ENCODE measurements around the gene ADGRG3.

Gene ADGRG3

DNA sequence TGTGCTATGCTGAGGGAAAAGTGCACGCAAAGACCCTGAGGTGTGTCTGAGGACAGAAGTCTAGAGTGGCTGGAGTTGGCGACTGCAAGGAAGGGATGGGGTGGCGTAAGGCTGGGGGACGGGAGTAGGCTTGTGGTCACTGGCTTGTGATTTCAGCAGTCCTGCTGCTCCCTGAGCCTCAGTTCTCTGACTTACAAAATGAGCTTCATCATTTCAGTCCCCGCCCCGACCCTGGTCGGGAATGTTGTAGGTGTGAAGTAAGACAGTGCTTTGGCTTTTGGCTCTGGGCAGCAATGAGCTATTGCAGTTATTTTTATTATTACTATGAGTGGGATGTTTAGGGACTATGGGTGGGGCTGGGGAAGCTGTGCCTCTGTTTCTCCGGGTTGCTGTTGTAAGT, 31.1 kb upstream of the ADGRG3 start:
- no peaks in the 10 kb centered on the region for H3K79me2 ChIP-seq (ENCODE audit: low read length)
- no peak overlapping the region for H3K4me3 ChIP-seq (ENCODE audit: low read length)
- H3K9me2 ChIP-seq (replicated peaks; ENCODE audit: insufficient read depth, low read length), result no peaks in the 10 kb centered on the region
- H3F3A ChIP-seq (ENCODE audit: insufficient read depth, low read length), result no peaks in the 10 kb centered on the region
- H3K4me2 ChIP-seq (ENCODE audit: low read depth, low read length), result no peak overlapping the region
- H3K27me3 ChIP-seq (replicated peaks; ENCODE audit: insufficient read depth, low read length), result no peaks in the 10 kb centered on the region
- TF ChIP-seq, protein P1, sequence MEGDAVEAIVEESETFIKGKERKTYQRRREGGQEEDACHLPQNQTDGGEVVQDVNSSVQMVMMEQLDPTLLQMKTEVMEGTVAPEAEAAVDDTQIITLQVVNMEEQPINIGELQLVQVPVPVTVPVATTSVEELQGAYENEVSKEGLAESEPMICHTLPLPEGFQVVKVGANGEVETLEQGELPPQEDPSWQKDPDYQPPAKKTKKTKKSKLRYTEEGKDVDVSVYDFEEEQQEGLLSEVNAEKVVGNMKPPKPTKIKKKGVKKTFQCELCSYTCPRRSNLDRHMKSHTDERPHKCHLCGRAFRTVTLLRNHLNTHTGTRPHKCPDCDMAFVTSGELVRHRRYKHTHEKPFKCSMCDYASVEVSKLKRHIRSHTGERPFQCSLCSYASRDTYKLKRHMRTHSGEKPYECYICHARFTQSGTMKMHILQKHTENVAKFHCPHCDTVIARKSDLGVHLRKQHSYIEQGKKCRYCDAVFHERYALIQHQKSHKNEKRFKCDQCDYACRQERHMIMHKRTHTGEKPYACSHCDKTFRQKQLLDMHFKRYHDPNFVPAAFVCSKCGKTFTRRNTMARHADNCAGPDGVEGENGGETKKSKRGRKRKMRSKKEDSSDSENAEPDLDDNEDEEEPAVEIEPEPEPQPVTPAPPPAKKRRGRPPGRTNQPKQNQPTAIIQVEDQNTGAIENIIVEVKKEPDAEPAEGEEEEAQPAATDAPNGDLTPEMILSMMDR (IDR thresholded peaks at IDR 0.05; ENCODE audit: low read length), result no peak
- TF ChIP-seq EZH2phosphoT487 (IDR thresholded peaks at IDR 0.05; ENCODE audit: low read length) (no peak), EZH2 (optimal IDR thresholded peaks at IDR 0.05; ENCODE audit: low read depth, low read length) (no peak)
- DNase-seq, result no peak
- H3K9me3 ChIP-seq (replicated peaks; ENCODE audit: insufficient read depth, low read length), result no peaks in the 10 kb centered on the region
- H3K36me3 ChIP-seq (replicated peaks; ENCODE audit: insufficient read depth, low read length), result no peaks in the 10 kb centered on the region
- H3K27ac ChIP-seq (ENCODE audit: low read length), result no peak overlapping the region
- H4K20me1 ChIP-seq (ENCODE audit: insufficient read depth, low read length), result no peaks in the 10 kb centered on the region
- no peak overlapping the region for H3K9ac ChIP-seq (ENCODE audit: low read length)
- H3K4me1 ChIP-seq (ENCODE audit: low read length), result no peaks in the 10 kb centered on the region
- no peak overlapping the region for H2AFZ ChIP-seq (ENCODE audit: low read length)

- H3F3A ChIP-seq (ENCODE audit: insufficient read depth, low read length), result no peaks in the 10 kb centered on the region
- no peaks in the 10 kb centered on the region for H3K79me2 ChIP-seq (ENCODE audit: low read length)
- no peaks in the 10 kb centered on the region for H3K9me3 ChIP-seq (replicated peaks; ENCODE audit: insufficient read depth, low read length)
- H3K27me3 ChIP-seq (replicated peaks; ENCODE audit: insufficient read depth, low read length), result no peaks in the 10 kb centered on the region
- TF ChIP-seq EZH2phosphoT487 (IDR thresholded peaks at IDR 0.05; ENCODE audit: low read length), result no peak
- TF ChIP-seq, protein P1 (IDR thresholded peaks at IDR 0.05; ENCODE audit: low read length), result no peak
- TF ChIP-seq EZH2 (optimal IDR thresholded peaks at IDR 0.05; ENCODE audit: low read depth, low read length), result no peak
- H3K9ac ChIP-seq (ENCODE audit: low read length), result no peak overlapping the region
- H3K9me2 ChIP-seq (replicated peaks; ENCODE audit: insufficient read depth, low read length), result no peaks in the 10 kb centered on the region
- no peak overlapping the region for H3K4me2 ChIP-seq (ENCODE audit: low read depth, low read length)
- H4K20me1 ChIP-seq (ENCODE audit: insufficient read depth, low read length), result no peaks in the 10 kb centered on the region
- H3K4me1 ChIP-seq (ENCODE audit: low read length), result no peaks in the 10 kb centered on the region
- no peak overlapping the region for H3K27ac ChIP-seq (ENCODE audit: low read length)
- DNase-seq, result no peak
- H2AFZ ChIP-seq (ENCODE audit: low read length), result no peak overlapping the region
- no peak overlapping the region for H3K4me3 ChIP-seq (ENCODE audit: low read length)
- H3K36me3 ChIP-seq (replicated peaks; ENCODE audit: insufficient read depth, low read length), result no peaks in the 10 kb centered on the region
These were observed 30.7 kb upstream of the ADGRG3 start for GRCh38 chr16:57637424-57637823.

DNA sequence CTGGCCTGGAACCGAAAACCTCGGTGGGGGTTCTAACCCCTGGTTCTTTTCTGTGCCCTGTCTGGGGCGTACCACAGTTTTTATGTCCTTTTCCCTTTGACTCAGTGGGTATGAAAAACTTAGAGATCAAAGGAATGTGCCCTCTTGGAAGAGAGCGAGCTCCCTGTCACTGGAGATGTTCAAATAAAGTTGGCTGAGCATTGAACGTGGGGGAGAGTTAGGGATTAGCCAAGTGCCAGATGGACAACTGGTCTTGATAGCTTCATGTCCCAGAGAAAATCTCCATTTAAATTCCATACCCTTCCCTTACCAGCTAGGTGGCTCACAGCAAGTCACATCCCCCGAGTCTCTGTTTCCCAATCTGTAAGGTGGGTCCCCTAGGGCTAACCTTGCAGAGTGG, 30.1 kb upstream of the ADGRG3 start:
- no peaks in the 10 kb centered on the region for H3K9me2 ChIP-seq (replicated peaks; ENCODE audit: insufficient read depth, low read length)
- no peak overlapping the region for H3K27ac ChIP-seq (ENCODE audit: low read length)
- H4K20me1 ChIP-seq (ENCODE audit: insufficient read depth, low read length), result no peaks in the 10 kb centered on the region
- H3K79me2 ChIP-seq (ENCODE audit: low read length), result no peaks in the 10 kb centered on the region
- no peak overlapping the region for H3K4me2 ChIP-seq (ENCODE audit: low read depth, low read length)
- H3K4me3 ChIP-seq (ENCODE audit: low read length), result no peak overlapping the region
- H3K36me3 ChIP-seq (replicated peaks; ENCODE audit: insufficient read depth, low read length), result no peaks in the 10 kb centered on the region
- no peaks in the 10 kb centered on the region for H3K4me1 ChIP-seq (ENCODE audit: low read length)
- no peaks in the 10 kb centered on the region for H3F3A ChIP-seq (ENCODE audit: insufficient read depth, low read length)
- no peaks in the 10 kb centered on the region for H3K27me3 ChIP-seq (replicated peaks; ENCODE audit: insufficient read depth, low read length)
- H2AFZ ChIP-seq (ENCODE audit: low read length), result no peak overlapping the region
- no peaks in the 10 kb centered on the region for H3K9me3 ChIP-seq (replicated peaks; ENCODE audit: insufficient read depth, low read length)
- TF ChIP-seq, protein P1 (IDR thresholded peaks at IDR 0.05; ENCODE audit: low read length), result no peak
- no peak for TF ChIP-seq EZH2 (optimal IDR thresholded peaks at IDR 0.05; ENCODE audit: low read depth, low read length)
- TF ChIP-seq EZH2phosphoT487 (IDR thresholded peaks at IDR 0.05; ENCODE audit: low read length), result no peak
- H3K9ac ChIP-seq (ENCODE audit: low read length), result no peak overlapping the region
- no peak for DNase-seq

Measured in MM.1S (cell line).